HG03135 (cell line): ENCODE data around the gene NRBF2.
"Not testable (repeated sequence)": the region's sequence is repeated elsewhere in the genome, so short reads cannot be mapped to it uniquely, and the experiment has no call there.

Source experiments
- ATAC-seq: cut with Tn5 transposase; IDR thresholded peaks from one replicate; pipeline ENCODE4 v1.9.1; 2021; ENCODE audit warnings: mild to moderate bottlenecking, moderate library complexity; ENCODE audit not compliant: unreplicated experiment

NRBF2 gene

GRCh38 chr10:63116452-63117072, 16.6 kb upstream of the NRBF2 start:
- ATAC-seq, result no peak

DNA sequence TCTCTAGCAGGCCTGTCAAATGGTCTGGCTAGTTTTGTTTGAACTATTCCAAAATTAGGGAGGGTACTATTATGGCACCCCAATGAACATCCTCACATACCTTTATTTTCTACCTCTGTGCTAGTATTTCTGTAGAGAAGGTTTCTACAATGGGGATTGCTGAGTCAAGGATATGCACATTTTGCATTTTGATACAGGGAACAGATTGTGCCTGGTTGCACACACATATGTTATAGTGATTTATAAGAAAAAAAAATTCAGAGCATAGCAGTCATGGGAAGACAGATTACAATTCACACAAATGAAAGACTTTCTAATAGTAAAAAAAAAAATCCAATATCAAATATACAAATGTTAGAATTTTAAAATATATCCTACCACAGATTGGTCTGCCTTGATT, 14.1 kb upstream of the NRBF2 start:
- no peak for ATAC-seq

DNA sequence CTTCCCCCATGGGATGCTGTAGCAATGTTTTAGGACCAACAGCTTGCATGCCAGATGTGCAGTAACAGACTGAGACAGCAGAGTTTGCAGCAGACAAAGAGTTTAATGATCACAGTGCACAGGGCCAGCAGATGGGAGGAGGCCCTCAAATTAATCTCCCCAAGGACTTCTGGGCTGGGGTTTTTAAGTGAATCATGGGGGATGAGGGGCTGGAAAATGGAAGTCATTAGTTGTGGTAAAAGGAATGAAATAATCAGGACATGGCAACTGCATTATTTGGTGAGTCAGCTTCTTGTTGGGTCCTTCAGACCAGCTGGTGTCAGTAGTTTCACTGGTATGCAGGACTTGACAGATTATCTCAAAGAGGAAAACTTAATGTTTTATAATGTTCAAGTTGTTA, 12.6 kb upstream of the NRBF2 start:
- ATAC-seq, result no peak

DNA sequence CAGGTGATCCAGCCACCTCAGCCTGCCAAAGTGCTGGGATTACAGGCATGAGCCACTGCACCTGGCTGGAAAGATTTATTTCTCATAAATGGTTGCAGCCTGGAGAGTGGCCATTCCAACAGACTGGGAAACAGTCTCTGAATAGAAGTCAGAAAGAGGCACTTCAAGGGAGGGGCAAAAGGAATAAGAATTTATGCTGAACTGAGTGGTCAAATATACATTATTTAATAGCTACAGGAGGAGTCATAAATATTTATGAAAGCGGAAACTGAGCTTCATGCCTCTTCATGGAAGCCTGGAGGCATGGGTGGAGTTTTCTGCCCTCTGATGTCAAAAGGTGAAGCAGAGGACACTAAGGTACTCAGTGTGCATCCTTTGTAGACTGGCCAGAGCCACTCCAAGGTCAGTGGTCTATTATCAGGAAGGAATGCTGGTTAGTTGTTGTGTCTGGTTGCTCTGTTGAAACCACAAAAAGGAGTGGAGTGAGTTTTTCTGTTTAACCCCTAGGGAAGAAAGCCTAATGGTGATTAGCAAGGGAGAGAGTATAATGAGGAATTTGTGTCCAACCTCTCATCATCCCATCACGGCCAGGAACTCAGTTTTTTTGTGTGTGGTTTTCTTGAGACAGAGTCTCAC, 9.3 kb upstream of the NRBF2 start:
- ATAC-seq, result no peak

GRCh38 chr10:63125459-63125858, 7.7 kb upstream of the NRBF2 start:
- ATAC-seq, result no peak

DNA sequence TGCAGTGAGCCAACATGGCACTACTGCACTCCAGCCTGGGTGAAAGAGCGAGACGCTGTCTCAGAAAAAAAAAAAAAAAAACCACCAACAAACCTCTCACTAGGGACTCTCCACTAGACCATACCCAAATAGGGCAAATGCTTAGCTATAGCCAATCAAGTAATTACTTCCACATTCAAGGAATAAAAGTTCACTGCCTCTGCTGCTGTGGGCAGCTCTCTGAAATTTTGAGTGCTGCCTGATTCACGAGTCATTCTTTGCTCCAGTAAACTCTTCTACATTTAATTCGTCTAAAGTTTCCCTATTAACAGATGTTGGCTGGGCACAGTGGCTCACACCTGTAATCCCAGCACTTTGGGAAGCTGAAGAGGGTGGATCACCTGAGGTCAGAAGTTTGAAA, 4.7 kb upstream of the NRBF2 start:
- no peak for ATAC-seq

DNA sequence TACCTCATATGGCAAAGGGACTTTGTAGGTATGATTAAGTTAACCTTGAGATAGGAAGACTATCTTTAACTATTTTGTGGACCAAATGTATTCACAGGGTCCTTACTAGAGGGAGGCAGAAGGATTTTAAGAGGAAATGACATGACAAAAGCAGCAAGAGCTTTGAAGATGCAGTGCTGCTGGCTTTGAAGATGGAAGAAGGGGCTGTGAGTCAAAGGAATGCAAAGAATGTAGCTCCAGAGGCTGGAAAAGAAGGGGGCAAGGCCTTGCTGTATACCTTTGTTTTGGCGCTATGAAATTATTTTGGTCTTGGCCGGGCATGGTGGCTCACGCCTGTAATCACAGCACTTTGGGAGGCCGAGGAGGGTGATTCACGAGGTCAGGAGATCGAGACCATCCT, 3.2 kb upstream of the NRBF2 start:
- ATAC-seq, result no peak

GRCh38 chr10:63132651-63133055, 475 bp upstream of the NRBF2 start:
- ATAC-seq, result no peak

GRCh38 chr10:63133821-63134557, 861 bp downstream of the NRBF2 start:
- ATAC-seq, result no peak

GRCh38 chr10:63137306-63137705, 4.2 kb downstream of the NRBF2 start:
- ATAC-seq, result no peak

- ATAC-seq, result no peak
Measured at GRCh38 chr10:63140077-63140476, 6.9 kb downstream of the NRBF2 start.

DNA sequence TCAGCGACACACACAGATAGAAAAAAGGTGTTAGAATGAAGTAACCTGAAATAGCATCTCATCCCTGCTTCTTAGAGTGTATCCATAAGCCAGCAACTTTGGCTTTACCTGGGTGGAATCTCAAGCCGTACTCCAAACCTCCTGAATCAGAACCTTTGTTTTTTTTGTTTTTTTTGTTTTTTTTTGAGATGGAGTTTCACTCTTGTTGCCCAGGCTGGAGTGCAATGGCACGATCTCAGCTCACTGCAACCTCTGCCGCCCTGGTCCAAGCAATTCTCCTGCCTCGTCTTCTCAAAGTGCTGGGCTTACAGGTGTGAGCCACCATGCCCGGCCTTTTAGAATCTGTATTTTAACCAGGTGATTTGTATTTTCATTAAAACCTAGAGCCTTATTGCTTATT, 9.0 kb downstream of the NRBF2 start:
- no peak for ATAC-seq

DNA sequence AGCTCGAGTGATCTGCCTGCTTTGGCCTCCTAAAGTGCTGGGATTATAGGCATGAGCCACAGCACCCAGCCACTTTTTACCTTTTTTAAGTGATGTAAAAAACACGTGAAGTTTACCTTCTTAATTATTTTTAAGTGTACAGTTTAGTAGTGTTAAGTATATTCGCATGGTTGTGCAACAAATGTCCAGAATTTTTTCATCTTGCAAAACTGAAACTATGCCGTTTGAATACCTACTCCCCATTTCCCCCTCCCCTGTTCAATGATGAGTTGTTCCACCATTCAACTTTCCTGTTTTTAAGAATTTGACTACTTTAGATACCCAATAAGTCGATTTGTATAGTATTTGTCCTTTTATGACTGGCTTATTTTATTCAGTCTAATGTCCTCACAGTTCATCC, 10.9 kb downstream of the NRBF2 start:
- no peak for ATAC-seq

GRCh38 chr10:63145782-63146181, 12.7 kb downstream of the NRBF2 start:
- no peak for ATAC-seq

GRCh38 chr10:63146503-63146902, 13.4 kb downstream of the NRBF2 start:
- no peak for ATAC-seq

- ATAC-seq, result no peak
Measured at GRCh38 chr10:63150745-63151144, 17.6 kb downstream of the NRBF2 start.

DNA sequence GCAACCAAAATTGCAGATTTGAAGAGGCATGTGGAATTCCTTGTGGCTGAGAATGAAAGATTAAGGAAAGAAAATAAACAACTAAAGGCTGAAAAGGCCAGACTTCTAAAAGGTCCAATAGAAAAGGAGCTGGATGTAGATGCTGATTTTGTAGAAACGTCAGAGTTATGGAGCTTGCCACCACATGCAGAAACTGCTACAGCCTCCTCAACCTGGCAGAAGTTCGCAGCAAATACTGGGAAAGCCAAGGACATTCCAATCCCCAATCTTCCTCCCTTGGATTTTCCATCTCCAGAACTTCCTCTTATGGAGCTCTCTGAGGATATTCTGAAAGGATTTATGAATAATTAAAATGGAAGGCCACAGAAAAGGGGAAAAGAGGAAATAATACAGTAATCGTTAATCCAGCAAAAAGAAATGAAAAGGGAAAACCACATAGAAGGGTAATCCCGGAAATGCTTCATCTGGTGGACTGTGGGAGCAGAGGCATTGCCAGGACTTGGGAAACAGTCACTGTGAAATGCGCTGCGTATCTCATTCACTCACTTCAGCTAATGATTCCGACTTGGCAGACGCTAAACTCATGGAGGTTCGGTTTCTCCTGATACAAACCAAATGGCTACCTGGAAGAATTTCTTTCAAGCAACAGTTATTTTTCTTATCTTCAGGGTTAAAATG, 20.9 kb downstream of the NRBF2 start:
- not testable (repeated sequence) for ATAC-seq

- ATAC-seq, result no peak
Measured at GRCh38 chr10:63154546-63155387, 21.6 kb downstream of the NRBF2 start.

GRCh38 chr10:63155388-63156020, 22.4 kb downstream of the NRBF2 start:
- ATAC-seq, result no peak

DNA sequence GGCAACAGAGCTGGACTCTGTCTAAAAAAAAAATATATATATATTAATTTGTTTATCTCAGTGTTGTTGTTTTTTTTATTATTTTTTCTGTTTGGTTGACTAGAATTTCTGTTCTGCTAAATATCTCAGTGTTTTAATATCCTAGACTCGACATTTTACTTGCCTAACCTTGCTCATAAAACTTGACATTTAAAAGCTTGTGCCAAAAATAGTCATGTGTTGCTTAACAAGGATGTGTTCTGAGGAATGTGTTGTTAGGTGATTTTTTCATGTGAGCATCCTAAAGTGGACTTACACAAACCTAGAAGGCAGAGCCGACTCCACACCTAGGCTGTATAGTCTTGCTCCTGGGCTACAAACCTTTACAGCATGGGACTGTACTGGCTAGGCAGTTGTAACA, 23.1 kb downstream of the NRBF2 start:
- ATAC-seq, result no peak
